Activated naive CD8-positive, alpha-beta T cell (primary cell): ENCODE results near the gene EVA1A.

ENCODE experiments used
- H3K27ac Mint-ChIP-seq: one replicate; pipeline ENCODE4 v1.8.0; 2021; ENCODE audit warnings: mixed read lengths
- H3K27me3 Mint-ChIP-seq: one replicate; pipeline ENCODE4 v1.8.0; 2021; ENCODE audit warnings: mixed read lengths
- H3K36me3 Mint-ChIP-seq: one replicate; pipeline ENCODE4 v1.8.0; 2021; ENCODE audit warnings: mixed read lengths
- H3K4me1 Mint-ChIP-seq: one replicate; pipeline ENCODE4 v1.8.0; 2021; ENCODE audit warnings: low read depth, mixed read lengths
- H3K4me3 Mint-ChIP-seq: one replicate; pipeline ENCODE4 v1.8.0; 2021; ENCODE audit warnings: mild to moderate bottlenecking, mixed read lengths
- H3K9me3 Mint-ChIP-seq: one replicate; pipeline ENCODE4 v1.8.0; 2021; ENCODE audit warnings: low read depth, mixed read lengths

The EVA1A gene

GRCh38 chr2:75459565-75460310 is 101.0 kb downstream of the EVA1A start:
- H3K4me1 Mint-ChIP-seq = no peaks in the 10 kb centered on the region
- H3K36me3 Mint-ChIP-seq = no peaks in the 10 kb centered on the region
- no peaks in the 10 kb centered on the region for H3K9me3 Mint-ChIP-seq
- H3K27me3 Mint-ChIP-seq = peaks cover 14% of the 10 kb centered on the region
- H3K27ac Mint-ChIP-seq = no peak overlapping the region
- no peak overlapping the region for H3K4me3 Mint-ChIP-seq

- H3K27ac Mint-ChIP-seq = no peak overlapping the region
- no peaks in the 10 kb centered on the region for H3K9me3 Mint-ChIP-seq
- H3K27me3 Mint-ChIP-seq = peaks cover 10% of the 10 kb centered on the region
- H3K4me3 Mint-ChIP-seq = no peak overlapping the region
- H3K36me3 Mint-ChIP-seq = no peaks in the 10 kb centered on the region
- no peaks in the 10 kb centered on the region for H3K4me1 Mint-ChIP-seq
These were observed 102.5 kb downstream of the EVA1A start for GRCh38 chr2:75458201-75458600.

GRCh38 chr2:75456825-75457224 is 103.9 kb downstream of the EVA1A start:
- no peaks in the 10 kb centered on the region for H3K9me3 Mint-ChIP-seq
- no peak overlapping the region for H3K27ac Mint-ChIP-seq
- H3K36me3 Mint-ChIP-seq = no peaks in the 10 kb centered on the region
- no peaks in the 10 kb centered on the region for H3K4me1 Mint-ChIP-seq
- H3K27me3 Mint-ChIP-seq = peaks cover 9% of the 10 kb centered on the region
- no peak overlapping the region for H3K4me3 Mint-ChIP-seq

- Mint-ChIP-seq H3K4me3 (no peak overlapping the region), H3K4me1 (no peaks in the 10 kb centered on the region), H3K27ac (no peak overlapping the region), H3K36me3 (no peaks in the 10 kb centered on the region), H3K9me3 (no peaks in the 10 kb centered on the region), H3K27me3 (peaks cover 7% of the 10 kb centered on the region)
These were observed 104.6 kb downstream of the EVA1A start for GRCh38 chr2:75456111-75456510.

GRCh38 chr2:75454241-75454620 is 106.5 kb downstream of the EVA1A start:
- H3K4me1 Mint-ChIP-seq = no peaks in the 10 kb centered on the region
- H3K36me3 Mint-ChIP-seq = no peaks in the 10 kb centered on the region
- no peak overlapping the region for H3K4me3 Mint-ChIP-seq
- no peaks in the 10 kb centered on the region for H3K9me3 Mint-ChIP-seq
- no peak overlapping the region for H3K27ac Mint-ChIP-seq
- no peaks in the 10 kb centered on the region for H3K27me3 Mint-ChIP-seq

GRCh38 chr2:75453384-75454240 is 107.1 kb downstream of the EVA1A start:
- Mint-ChIP-seq H3K4me3 (no peak overlapping the region), H3K4me1 (no peaks in the 10 kb centered on the region), H3K27ac (no peak overlapping the region), H3K27me3 (no peaks in the 10 kb centered on the region), H3K9me3 (no peaks in the 10 kb centered on the region), H3K36me3 (no peaks in the 10 kb centered on the region)

GRCh38 chr2:75450068-75450467 is 110.7 kb downstream of the EVA1A start:
- Mint-ChIP-seq H3K27ac (no peak overlapping the region), H3K36me3 (no peaks in the 10 kb centered on the region), H3K4me1 (no peaks in the 10 kb centered on the region)

GRCh38 chr2:75447176-75447575 is 113.6 kb downstream of the EVA1A start:
- no peak overlapping the region for H3K4me3 Mint-ChIP-seq
- H3K4me1 Mint-ChIP-seq = no peaks in the 10 kb centered on the region
- peaks cover 2% of the 10 kb centered on the region for H3K27me3 Mint-ChIP-seq
- no peak overlapping the region for H3K27ac Mint-ChIP-seq
- no peaks in the 10 kb centered on the region for H3K36me3 Mint-ChIP-seq
- no peaks in the 10 kb centered on the region for H3K9me3 Mint-ChIP-seq

More at GRCh38 chr2:75450068-75450467, 110.7 kb downstream of the EVA1A start:
- H3K9me3 Mint-ChIP-seq = no peaks in the 10 kb centered on the region
- no peak overlapping the region for H3K4me3 Mint-ChIP-seq
- no peaks in the 10 kb centered on the region for H3K27me3 Mint-ChIP-seq
